ENCODE measurements around the gene NUMA1. TPM values are rescaled to one million over a fixed set of nuclear protein-coding genes. Genes with fewer than 3 reads are reported as not detected.

The NUMA1 gene
- total RNA-seq, 1 experiment from 2014 or later, result 145 TPM

DNA sequence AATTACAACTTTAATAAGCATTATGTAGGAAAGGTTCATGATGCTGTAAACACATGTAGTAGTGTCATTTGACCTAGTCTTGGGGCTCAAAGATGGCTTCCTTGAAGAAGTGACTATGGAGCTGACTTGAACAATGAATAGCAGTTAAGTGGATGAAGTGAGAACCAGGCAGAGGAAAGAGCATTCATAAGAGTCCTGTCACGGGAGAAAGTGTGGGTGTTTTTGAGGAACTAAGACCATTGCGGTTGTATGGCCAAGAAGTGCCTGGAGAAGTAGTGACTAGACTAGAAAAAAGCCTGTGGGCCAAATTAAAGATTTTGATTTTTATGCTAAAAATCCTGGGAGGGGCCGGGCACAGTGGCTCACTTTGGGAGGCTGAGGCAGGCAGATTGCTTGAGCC lies 88.8 kb downstream of the NUMA1 start:
- DNase-seq (ENCODE audit: low read depth, low spot score), result no peak
- Histone ChIP-seq H3K27ac (ENCODE audit: low read length) (no peak overlapping the region), H3K36me3 (ENCODE audit: control insufficient read depth, insufficient read depth, low read length) (no peaks in the 10 kb centered on the region), H3K4me3 (ENCODE audit: low read depth in 2 of 2, low read length in 2 of 2) (no peak overlapping the region), H3K9me3 (ENCODE audit: control insufficient read depth, insufficient read depth, low read depth, low read length) (no peaks in the 10 kb centered on the region), H3K27me3 (ENCODE audit: control insufficient read depth, insufficient read depth, low read length) (no peaks in the 10 kb centered on the region), H3K4me1 (ENCODE audit: control insufficient read depth, insufficient read depth, low read length) (no peaks in the 10 kb centered on the region)
- ChIA-PET POLR2A (no interaction called here), CTCF (no interaction called here)
- intact Hi-C loops (cut with micrococcal nuclease; ENCODE audit: unreplicated experiment) (no loop called here), in situ Hi-C loops (cut with HindIII; ENCODE audit: low pct_unique_long_range_greater_than_20kb, low sequenced_read_pairs) (no loop called here)
- TF ChIP-seq POLR2AphosphoS5 (IDR thresholded peaks at IDR 0.05; ENCODE audit: low read depth, low read length) (no peak), SIN3A (IDR thresholded peaks at IDR 0.05; ENCODE audit: borderline replicate concordance, insufficient read depth, low read depth, low read length) (no peak), TCF7L2 (IDR thresholded peaks at IDR 0.05; ENCODE audit: low read depth, low read length) (no peak)
- TF ChIP-seq, protein P1, sequence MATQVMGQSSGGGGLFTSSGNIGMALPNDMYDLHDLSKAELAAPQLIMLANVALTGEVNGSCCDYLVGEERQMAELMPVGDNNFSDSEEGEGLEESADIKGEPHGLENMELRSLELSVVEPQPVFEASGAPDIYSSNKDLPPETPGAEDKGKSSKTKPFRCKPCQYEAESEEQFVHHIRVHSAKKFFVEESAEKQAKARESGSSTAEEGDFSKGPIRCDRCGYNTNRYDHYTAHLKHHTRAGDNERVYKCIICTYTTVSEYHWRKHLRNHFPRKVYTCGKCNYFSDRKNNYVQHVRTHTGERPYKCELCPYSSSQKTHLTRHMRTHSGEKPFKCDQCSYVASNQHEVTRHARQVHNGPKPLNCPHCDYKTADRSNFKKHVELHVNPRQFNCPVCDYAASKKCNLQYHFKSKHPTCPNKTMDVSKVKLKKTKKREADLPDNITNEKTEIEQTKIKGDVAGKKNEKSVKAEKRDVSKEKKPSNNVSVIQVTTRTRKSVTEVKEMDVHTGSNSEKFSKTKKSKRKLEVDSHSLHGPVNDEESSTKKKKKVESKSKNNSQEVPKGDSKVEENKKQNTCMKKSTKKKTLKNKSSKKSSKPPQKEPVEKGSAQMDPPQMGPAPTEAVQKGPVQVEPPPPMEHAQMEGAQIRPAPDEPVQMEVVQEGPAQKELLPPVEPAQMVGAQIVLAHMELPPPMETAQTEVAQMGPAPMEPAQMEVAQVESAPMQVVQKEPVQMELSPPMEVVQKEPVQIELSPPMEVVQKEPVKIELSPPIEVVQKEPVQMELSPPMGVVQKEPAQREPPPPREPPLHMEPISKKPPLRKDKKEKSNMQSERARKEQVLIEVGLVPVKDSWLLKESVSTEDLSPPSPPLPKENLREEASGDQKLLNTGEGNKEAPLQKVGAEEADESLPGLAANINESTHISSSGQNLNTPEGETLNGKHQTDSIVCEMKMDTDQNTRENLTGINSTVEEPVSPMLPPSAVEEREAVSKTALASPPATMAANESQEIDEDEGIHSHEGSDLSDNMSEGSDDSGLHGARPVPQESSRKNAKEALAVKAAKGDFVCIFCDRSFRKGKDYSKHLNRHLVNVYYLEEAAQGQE (IDR thresholded peaks at IDR 0.05; ENCODE audit: insufficient read depth in 1 of 2, low read depth in 2 of 2, low read length in 1 of 2), result no peak
- TF ChIP-seq, protein P2, sequence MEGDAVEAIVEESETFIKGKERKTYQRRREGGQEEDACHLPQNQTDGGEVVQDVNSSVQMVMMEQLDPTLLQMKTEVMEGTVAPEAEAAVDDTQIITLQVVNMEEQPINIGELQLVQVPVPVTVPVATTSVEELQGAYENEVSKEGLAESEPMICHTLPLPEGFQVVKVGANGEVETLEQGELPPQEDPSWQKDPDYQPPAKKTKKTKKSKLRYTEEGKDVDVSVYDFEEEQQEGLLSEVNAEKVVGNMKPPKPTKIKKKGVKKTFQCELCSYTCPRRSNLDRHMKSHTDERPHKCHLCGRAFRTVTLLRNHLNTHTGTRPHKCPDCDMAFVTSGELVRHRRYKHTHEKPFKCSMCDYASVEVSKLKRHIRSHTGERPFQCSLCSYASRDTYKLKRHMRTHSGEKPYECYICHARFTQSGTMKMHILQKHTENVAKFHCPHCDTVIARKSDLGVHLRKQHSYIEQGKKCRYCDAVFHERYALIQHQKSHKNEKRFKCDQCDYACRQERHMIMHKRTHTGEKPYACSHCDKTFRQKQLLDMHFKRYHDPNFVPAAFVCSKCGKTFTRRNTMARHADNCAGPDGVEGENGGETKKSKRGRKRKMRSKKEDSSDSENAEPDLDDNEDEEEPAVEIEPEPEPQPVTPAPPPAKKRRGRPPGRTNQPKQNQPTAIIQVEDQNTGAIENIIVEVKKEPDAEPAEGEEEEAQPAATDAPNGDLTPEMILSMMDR (IDR thresholded peaks at IDR 0.05), result no peak
- BruUV-seq (replicated peaks), result no TSS peak
- ATAC-seq, result no peak

DNA sequence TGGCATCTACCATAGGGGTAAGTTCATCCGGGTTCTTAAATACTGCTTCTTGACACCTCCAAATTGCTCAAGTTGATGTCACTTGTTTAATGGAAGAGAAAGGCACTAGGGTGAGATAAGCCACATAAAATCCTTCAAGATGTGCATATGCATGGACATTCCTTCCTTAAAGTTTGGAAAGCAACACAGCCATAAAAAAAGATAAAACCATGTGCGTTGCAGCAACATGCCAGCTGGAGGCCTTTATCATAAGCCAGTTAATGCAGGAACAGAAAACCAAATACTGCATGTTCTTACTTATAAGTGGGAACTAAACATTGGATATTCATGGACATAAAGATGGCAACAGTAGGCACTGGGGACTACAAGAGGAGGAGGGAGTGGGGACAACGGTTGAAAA lies 89.6 kb downstream of the NUMA1 start:
- no peak for DNase-seq (ENCODE audit: low read depth, low spot score)
- H3K4me1 ChIP-seq (ENCODE audit: control insufficient read depth, insufficient read depth, low read length), result no peaks in the 10 kb centered on the region
- intact Hi-C loops (cut with micrococcal nuclease; ENCODE audit: unreplicated experiment) (no loop called here), in situ Hi-C loops (cut with HindIII; ENCODE audit: low pct_unique_long_range_greater_than_20kb, low sequenced_read_pairs) (no loop called here)
- H3K36me3 ChIP-seq (ENCODE audit: control insufficient read depth, insufficient read depth, low read length), result no peaks in the 10 kb centered on the region
- ChIA-PET CTCF (no interaction called here), POLR2A (no interaction called here)
- no peaks in the 10 kb centered on the region for H3K9me3 ChIP-seq (ENCODE audit: control insufficient read depth, insufficient read depth, low read depth, low read length)
- no peak overlapping the region for H3K27ac ChIP-seq (ENCODE audit: low read length)
- no peak overlapping the region for H3K4me3 ChIP-seq (ENCODE audit: low read depth in 2 of 2, low read length in 2 of 2)
- ATAC-seq, result no peak
- TF ChIP-seq SIN3A (IDR thresholded peaks at IDR 0.05; ENCODE audit: borderline replicate concordance, insufficient read depth, low read depth, low read length) (no peak), POLR2AphosphoS5 (IDR thresholded peaks at IDR 0.05; ENCODE audit: low read depth, low read length) (no peak), TCF7L2 (IDR thresholded peaks at IDR 0.05; ENCODE audit: low read depth, low read length) (no peak)
- TF ChIP-seq, protein P2 (IDR thresholded peaks at IDR 0.05), result no peak
- TF ChIP-seq, protein P1 (IDR thresholded peaks at IDR 0.05; ENCODE audit: insufficient read depth in 1 of 2, low read depth in 2 of 2, low read length in 1 of 2), result no peak
- no peaks in the 10 kb centered on the region for H3K27me3 ChIP-seq (ENCODE audit: control insufficient read depth, insufficient read depth, low read length)
- no TSS peak for BruUV-seq (replicated peaks)
